ENCODE data around the gene FZR1. TPM values are rescaled to one million over a fixed set of nuclear protein-coding genes. Genes with fewer than 3 reads are reported as not detected.

FZR1 gene
- total RNA-seq, 2 experiments from 2014 or later: 40.3 to 46.3 TPM

DNA sequence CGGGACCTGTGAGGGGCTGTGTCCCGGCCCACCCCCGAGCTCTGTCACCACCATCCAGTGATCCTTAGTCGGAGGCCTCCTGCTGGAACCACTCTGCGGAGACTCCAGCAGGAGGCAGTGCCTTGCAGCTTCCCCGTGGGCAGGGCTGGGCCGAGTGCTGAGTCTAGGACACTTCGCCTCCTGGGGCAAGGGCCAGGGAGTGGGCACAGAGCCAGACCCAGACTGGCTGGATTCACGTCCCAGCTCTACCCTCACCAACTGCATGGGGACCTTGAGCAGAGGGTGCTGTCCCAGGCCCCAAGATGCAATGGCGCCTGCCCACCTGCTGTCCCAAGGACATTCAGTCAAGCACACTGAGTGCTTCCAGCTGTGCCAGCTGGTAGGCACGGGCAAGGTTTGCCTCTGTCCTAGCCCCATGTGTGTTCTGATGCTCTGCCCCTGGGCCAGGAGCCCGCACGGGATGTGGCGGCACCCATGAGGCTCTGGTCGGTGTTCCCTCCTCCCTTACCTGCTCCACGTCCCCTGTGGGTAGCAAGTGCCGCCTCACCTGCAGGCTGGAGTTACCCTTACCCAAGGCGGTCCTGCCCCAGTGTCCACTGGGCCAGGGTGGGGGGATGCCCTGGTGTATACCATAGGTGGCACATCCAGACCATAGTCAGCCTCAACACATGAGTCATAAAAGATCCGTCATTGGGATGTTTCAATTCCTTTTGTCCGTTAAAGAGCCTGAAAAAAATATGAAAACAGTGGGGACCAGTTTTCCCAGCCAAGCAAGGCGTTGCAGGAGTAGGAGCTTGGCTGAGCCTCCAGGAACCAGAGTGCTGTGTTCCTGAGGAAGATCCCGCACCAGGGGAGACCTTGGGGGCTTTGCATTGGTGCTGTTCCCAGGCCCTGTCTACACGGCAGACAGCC, 7.4 kb downstream of the FZR1 start:
- CTCF ChIA-PET: no interaction called here
- Mint-ChIP-seq H3K27me3 (ENCODE audit: low read depth) (no peaks in the 10 kb centered on the region), H3K9me3 (no peaks in the 10 kb centered on the region), H3K4me1 (ENCODE audit: low read depth) (peaks cover 51% of the 10 kb centered on the region), H3K36me3 (ENCODE audit: low read depth) (peaks cover 4% of the 10 kb centered on the region), H3K4me3 (no peak overlapping the region), H3K27ac (no peak overlapping the region)
- DNase-seq: no peak
- intact Hi-C loops (cut with micrococcal nuclease): no loop called here

DNA sequence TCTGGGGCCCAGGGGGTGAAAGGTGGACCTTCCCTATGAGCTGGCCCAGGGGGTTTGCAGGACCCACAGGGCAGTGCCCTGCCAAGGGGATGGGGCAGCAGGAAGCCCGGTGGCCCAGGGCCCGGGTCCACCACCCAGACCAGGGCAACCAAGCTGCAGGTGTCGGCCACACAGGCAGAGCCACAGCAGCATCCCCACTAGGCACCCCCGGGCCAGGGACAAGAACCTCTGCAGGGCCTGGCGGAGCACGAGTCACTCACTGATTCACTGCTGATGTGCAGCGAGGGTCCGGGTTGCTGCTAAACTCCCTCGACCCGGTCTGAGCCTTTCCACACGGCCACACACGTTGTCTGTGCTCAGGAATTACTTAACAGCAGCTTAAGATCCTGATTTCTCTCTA, 8.8 kb downstream of the FZR1 start:
- CTCF ChIA-PET: interaction anchor here (0.6 kb wide), 1 partner anchor 42 kb away, joined by 3 read pairs; no protein-coding TSS in a partner anchor
- no peak for DNase-seq
- Mint-ChIP-seq H3K4me3 (no peak overlapping the region), H3K9me3 (no peaks in the 10 kb centered on the region), H3K27ac (no peak overlapping the region), H3K36me3 (ENCODE audit: low read depth) (peaks cover 1% of the 10 kb centered on the region), H3K4me1 (ENCODE audit: low read depth) (peaks cover 42% of the 10 kb centered on the region), H3K27me3 (ENCODE audit: low read depth) (no peaks in the 10 kb centered on the region)
- intact Hi-C loops (cut with micrococcal nuclease): no loop called here

DNA sequence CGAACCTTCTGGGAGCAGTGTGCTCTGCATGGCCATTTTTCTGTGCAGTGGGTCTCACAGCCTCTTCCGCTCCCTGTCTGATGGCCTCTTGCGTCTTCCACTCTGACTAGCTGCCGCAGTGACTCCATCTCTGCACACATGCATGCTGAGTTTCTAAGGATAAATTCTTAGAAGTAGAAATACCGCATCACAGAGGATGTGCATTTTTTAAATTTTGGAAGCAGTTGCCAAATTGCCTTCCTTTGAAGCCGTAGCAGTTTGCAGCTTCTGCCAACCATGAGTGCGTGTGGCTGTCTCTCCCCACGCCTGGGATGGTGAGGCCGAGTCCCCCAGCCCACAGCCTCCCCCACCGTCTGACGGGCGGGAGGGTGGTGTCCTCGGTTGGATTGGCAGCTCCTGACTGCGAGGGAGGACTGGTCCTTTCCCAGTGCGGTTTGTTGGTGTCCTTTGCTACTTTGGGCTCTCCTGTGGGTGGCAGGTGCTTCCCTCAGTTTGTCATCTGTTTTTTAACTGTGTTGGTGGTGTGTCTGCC, 9.8 kb downstream of the FZR1 start:
- Mint-ChIP-seq H3K27me3 (ENCODE audit: low read depth) (no peaks in the 10 kb centered on the region), H3K9me3 (no peaks in the 10 kb centered on the region), H3K27ac (no peak overlapping the region), H3K36me3 (ENCODE audit: low read depth) (peaks cover 1% of the 10 kb centered on the region), H3K4me3 (no peak overlapping the region), H3K4me1 (ENCODE audit: low read depth) (peaks cover 40% of the 10 kb centered on the region)
- CTCF ChIA-PET: no interaction called here
- intact Hi-C loops (cut with micrococcal nuclease): no loop called here
- DNase-seq: no peak

DNA sequence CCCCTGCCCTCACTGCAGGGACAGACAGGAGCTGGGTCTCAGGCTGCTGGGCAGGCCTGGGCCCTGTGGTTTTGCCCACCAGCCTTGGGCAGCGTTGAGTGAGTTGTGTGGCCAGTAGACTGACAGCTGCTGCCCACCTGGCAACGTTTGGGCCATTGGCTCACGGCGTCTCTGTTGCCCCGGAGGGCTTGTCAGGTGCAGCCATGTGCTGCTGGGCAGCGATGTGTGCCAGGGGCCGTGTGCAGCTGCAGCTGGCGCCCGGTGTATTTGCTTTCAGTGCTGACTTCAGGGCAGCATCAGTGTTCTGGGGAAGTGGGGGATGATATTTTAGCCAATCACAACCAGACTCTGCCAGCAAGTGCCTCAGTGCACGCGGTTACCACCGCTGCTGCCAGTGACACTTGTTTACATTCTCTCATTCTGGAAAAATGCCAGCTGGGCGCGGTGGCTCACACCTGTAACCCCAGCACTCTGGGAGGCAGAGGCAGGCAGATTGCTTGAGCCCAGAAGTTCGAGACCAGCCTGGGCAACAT, 10.6 kb downstream of the FZR1 start:
- peaks cover 41% of the 10 kb centered on the region for H3K4me1 Mint-ChIP-seq (ENCODE audit: low read depth)
- DNase-seq: peak; percentile 29
- H3K27me3 Mint-ChIP-seq (ENCODE audit: low read depth): no peaks in the 10 kb centered on the region
- no peaks in the 10 kb centered on the region for H3K9me3 Mint-ChIP-seq
- intact Hi-C loops (cut with micrococcal nuclease): no loop called here
- CTCF ChIA-PET: no interaction called here
- no peak overlapping the region for H3K27ac Mint-ChIP-seq
- peaks cover 4% of the 10 kb centered on the region for H3K36me3 Mint-ChIP-seq (ENCODE audit: low read depth)
- no peak overlapping the region for H3K4me3 Mint-ChIP-seq

DNA sequence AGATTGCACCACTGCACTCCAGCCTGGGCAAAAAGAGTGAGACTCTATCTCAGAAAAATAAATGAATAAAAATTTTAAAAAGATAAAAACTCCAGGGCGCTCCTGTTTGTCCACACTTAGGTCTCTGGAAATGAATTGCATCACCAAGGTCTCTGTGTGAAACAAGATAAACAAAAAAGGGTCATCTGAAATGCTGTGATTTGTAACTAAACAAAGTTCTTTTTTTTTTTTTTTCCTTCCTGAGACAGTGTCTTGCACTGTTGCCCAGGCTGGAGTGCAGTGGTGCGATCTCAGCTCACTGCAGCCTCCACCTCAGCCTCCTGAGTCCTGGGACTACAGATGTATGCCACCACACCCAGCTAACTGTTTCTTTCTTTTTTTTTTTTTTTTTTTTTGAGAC, 11.5 kb downstream of the FZR1 start:
- no peak for DNase-seq
- Mint-ChIP-seq H3K4me1 (ENCODE audit: low read depth) (peaks cover 38% of the 10 kb centered on the region), H3K9me3 (no peaks in the 10 kb centered on the region), H3K27me3 (ENCODE audit: low read depth) (no peaks in the 10 kb centered on the region), H3K27ac (no peak overlapping the region), H3K36me3 (ENCODE audit: low read depth) (peaks cover 6% of the 10 kb centered on the region), H3K4me3 (no peak overlapping the region)
- intact Hi-C loops (cut with micrococcal nuclease): no loop called here
- CTCF ChIA-PET: interaction anchor here (0.7 to 1.2 kb wide), 2 partner anchors 13 to 649 kb away, joined by 3 to 4 read pairs; no protein-coding TSS in a partner anchor

DNA sequence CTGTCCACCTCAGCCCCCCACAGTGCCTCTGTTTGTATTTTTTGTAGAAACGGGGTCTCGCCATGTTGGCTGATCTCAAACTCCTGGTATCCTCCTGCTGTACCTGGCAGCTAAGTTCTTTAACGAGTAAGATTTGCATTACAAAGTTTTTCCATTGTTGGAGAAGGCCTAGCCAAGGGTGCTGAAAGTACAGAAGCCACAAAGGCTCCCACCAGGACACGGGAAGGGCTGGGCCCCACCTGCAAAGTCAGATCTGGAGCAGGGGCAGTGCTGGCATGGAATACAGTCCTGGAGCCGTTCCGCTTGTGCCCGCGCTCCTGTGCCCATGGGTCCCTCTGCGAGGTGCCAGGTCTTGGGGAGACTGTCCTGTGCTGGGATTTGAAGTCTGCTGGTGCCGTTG, 12.1 kb downstream of the FZR1 start:
- no peak overlapping the region for H3K27ac Mint-ChIP-seq
- no peak for DNase-seq
- intact Hi-C loops (cut with micrococcal nuclease): no loop called here

DNA sequence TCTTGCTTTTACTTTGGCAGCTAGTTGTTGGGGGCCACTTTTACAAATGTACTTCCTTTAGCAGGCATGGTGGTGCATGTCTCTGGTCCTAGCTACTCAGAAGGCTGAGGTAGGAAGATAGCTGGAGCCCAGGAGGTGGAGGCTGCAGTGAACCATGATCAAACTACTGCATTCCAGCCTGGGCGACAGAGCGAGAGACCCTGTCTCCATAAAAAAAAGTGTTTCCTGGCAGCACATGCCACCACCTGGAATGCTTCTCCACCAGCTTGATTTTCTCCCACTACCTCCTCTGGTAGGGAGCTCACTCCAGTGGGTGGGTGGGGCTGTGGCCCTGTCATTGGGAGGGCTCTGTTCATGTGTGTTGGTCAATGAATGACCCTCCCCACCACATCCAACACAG, 12.5 kb downstream of the FZR1 start:
- no peak for DNase-seq
- H3K4me1 Mint-ChIP-seq (ENCODE audit: low read depth): peaks cover 37% of the 10 kb centered on the region
- H3K36me3 Mint-ChIP-seq (ENCODE audit: low read depth): peaks cover 6% of the 10 kb centered on the region
- intact Hi-C loops (cut with micrococcal nuclease): no loop called here
- no peak overlapping the region for H3K4me3 Mint-ChIP-seq
- CTCF ChIA-PET: interaction anchor here (0.6 to 1.2 kb wide), 2 partner anchors 14 to 178 kb away, joined by 3 read pairs; no protein-coding TSS in a partner anchor
- H3K27me3 Mint-ChIP-seq (ENCODE audit: low read depth): no peaks in the 10 kb centered on the region
- no peak overlapping the region for H3K27ac Mint-ChIP-seq
- no peaks in the 10 kb centered on the region for H3K9me3 Mint-ChIP-seq

More for the DNA sequence above, 12.1 kb downstream of the FZR1 start:
- Mint-ChIP-seq H3K27me3 (ENCODE audit: low read depth) (no peaks in the 10 kb centered on the region), H3K4me3 (no peak overlapping the region), H3K9me3 (no peaks in the 10 kb centered on the region), H3K4me1 (ENCODE audit: low read depth) (peaks cover 37% of the 10 kb centered on the region), H3K36me3 (ENCODE audit: low read depth) (peaks cover 6% of the 10 kb centered on the region)
- CTCF ChIA-PET: interaction anchor here (0.6 to 1.2 kb wide), 2 partner anchors 13 to 179 kb away, joined by 3 read pairs; no protein-coding TSS in a partner anchor

DNA sequence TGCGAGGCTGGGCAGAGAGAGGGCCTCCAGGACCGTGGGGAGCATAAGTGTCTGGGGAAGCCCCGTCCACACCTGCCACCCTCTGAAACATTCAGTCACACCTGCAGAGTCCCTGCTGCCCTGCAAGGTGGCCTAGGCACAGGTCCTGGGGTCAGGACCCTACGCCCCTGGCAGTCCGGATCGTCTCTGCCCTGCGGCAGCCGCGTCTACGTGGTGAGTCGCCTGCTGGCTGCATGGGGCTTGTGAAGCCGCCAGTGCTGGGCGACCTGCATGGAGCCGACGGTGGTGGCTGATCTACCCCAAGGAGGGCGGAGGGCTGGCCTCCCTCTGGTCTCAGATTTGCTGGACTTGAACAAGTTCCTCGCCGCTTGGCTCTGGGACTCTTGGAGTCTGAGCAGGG, 13.0 kb downstream of the FZR1 start:
- H3K4me3 Mint-ChIP-seq: no peak overlapping the region
- peaks cover 37% of the 10 kb centered on the region for H3K4me1 Mint-ChIP-seq (ENCODE audit: low read depth)
- DNase-seq: no peak
- no peaks in the 10 kb centered on the region for H3K27me3 Mint-ChIP-seq (ENCODE audit: low read depth)
- H3K27ac Mint-ChIP-seq: no peak overlapping the region
- peaks cover 7% of the 10 kb centered on the region for H3K36me3 Mint-ChIP-seq (ENCODE audit: low read depth)
- H3K9me3 Mint-ChIP-seq: no peaks in the 10 kb centered on the region
- CTCF ChIA-PET: interaction anchor here (0.6 kb wide), 1 partner anchor 178 kb away, joined by 3 read pairs; no protein-coding TSS in a partner anchor
- intact Hi-C loops (cut with micrococcal nuclease): no loop called here

DNA sequence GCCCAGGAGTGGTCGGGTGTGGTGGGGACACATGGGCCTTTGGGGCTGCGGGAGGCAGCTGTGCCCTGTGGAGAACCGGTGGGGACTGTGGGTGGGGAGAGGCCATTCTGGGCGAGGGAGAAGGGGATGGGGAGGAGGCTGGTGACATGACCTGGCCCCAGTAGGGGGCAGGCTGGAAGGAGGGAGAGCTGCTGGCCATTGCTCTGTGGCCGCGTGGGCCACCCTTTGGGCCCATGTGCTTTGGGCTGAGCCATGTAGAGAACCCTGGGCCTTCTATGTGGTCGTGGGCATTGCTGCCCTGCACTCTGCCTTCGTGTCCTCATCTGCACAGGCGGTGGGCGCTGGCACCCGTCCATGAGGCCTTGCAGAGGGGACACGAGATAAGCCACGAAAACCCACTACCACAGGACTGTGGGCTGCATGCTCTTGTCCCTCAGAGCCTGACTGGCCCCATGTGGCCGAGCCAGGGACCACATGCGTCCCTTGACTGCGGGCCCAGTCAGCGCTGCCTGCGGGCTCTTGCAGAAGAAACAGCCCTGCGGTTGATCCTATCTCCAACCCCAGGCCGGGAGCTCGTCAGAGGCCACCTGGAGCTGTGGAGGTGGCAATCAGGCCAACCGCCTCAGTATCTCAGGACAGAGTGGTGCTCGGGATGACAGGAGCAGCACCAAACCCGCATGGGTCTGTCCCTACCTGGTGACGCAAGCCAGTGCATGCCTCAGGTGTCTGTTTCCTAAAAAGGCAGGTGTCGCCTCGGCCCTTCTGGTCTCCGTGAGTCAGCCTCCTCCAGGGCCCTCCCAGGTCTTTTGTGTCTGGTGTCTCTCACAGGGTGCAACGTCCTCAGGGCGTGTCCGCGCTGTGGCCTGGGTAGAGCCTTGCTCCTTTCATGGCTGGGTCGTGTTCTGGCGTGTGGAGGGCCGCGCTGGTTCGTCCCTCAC, 14.3 kb downstream of the FZR1 start:
- H3K4me3 Mint-ChIP-seq: no peak overlapping the region
- no peak for DNase-seq
- CTCF ChIA-PET: no interaction called here
- H3K27ac Mint-ChIP-seq: no peak overlapping the region
- H3K36me3 Mint-ChIP-seq (ENCODE audit: low read depth): peaks cover 8% of the 10 kb centered on the region
- intact Hi-C loops (cut with micrococcal nuclease): no loop called here
- peaks cover 30% of the 10 kb centered on the region for H3K4me1 Mint-ChIP-seq (ENCODE audit: low read depth)
- no peaks in the 10 kb centered on the region for H3K27me3 Mint-ChIP-seq (ENCODE audit: low read depth)
- H3K9me3 Mint-ChIP-seq: no peaks in the 10 kb centered on the region

DNA sequence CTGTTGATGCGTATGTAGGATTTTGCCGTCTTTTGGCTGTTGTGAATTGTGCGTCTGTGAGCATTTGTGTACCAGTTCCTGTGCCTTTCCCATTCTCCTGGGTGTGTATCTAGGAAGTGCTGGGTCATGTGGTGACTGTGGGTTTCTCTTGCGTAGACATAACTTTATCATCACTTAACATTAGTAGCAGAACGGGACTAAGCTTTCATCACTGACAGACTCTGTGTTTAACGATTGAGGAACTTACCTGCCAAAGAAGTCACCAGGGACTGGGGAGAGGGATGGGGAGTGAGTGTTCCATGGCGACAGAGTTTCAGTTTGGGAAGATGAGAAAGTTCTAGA, 15.0 kb downstream of the FZR1 start:
- Mint-ChIP-seq H3K27ac (no peak overlapping the region), H3K36me3 (ENCODE audit: low read depth) (peaks cover 8% of the 10 kb centered on the region), H3K4me3 (no peak overlapping the region), H3K9me3 (no peaks in the 10 kb centered on the region), H3K4me1 (ENCODE audit: low read depth) (peaks cover 26% of the 10 kb centered on the region), H3K27me3 (ENCODE audit: low read depth) (no peaks in the 10 kb centered on the region)
- intact Hi-C loops (cut with micrococcal nuclease): no loop called here
- DNase-seq: no peak
- CTCF ChIA-PET: interaction anchor here (0.6 to 0.8 kb wide), 2 partner anchors 28 to 35 kb away, joined by 5 to 6 read pairs; no protein-coding TSS in a partner anchor

DNA sequence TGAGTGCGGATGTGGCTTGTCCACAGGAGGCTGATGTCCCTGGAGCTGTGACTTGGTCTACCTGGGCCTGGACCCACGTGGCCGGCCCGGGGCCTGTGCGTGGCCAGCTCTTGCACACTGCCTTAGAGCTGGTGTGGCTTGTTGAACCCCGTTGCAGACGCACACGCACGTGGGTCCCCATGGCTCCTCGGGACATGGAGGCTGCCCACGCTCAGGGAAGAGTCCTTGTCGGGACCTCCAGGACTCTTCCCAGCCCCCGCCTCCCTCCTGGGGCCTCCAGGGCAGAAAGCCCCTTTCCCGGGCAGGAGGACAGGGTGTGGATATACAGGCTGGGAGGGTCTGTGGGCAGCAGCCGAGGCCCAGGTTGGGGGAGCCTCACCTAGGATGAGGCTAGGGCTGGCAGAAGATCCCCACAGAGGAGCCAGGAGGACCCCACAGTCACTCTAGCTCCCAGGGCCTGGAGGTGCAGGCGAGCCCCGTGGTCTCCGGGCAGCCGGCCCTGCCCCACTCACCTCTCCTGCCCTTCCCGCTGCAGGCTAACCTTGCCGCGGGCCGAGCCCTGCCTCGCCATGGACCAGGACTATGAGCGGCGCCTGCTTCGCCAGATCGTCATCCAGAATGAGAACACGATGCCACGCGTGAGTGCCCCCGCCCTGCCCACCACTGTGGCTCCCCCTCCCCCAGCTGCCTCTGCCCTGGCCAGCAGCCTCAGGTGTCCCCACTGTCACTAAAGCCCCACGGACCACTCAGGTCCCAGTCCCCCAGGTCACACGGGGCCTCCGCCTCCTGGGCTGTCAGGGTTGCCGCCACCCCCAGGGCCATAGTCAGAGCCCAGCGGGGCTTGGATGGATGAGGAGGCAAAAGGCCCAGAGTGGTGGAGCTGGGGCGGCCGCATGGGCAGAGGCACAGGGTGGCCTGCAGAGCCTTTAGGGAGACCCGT, 16.6 kb downstream of the FZR1 start:
- no peaks in the 10 kb centered on the region for H3K9me3 Mint-ChIP-seq
- CTCF ChIA-PET: no interaction called here
- H3K27me3 Mint-ChIP-seq (ENCODE audit: low read depth): no peaks in the 10 kb centered on the region
- no peak for DNase-seq
- H3K4me1 Mint-ChIP-seq (ENCODE audit: low read depth): peaks cover 13% of the 10 kb centered on the region
- H3K27ac Mint-ChIP-seq: peak overlapping the region; percentile 65
- peaks cover 12% of the 10 kb centered on the region for H3K36me3 Mint-ChIP-seq (ENCODE audit: low read depth)
- H3K4me3 Mint-ChIP-seq: no peak overlapping the region
- intact Hi-C loops (cut with micrococcal nuclease): no loop called here

Data from activated naive CD4-positive, alpha-beta T cell treated with anti-CD3 and anti-CD28 coated beads for 36 hours (primary cell).